Smooth muscle cell (in vitro differentiated cells): ENCODE measurements around the gene PRR16. TPM values are rescaled to one million over a fixed set of nuclear protein-coding genes. Genes with fewer than 3 reads are reported as not detected.

Source experiments
- DNase-seq: peaks from one replicate; lab custom pipeline; 2025; ENCODE audit not compliant: unreplicated experiment; lab: John Stamatoyannopoulos, UW
- H2AFZ ChIP-seq: fragments of 200-600 bp; sonication (generic); 2 replicates; pipeline ENCODE4 v1.6.0; 2016; ENCODE audit warnings: antibody characterized with exemption, low read depth, mild to moderate bottlenecking
- H3F3A ChIP-seq: fragments of 200-600 bp; sonication (generic); 2 replicates; pipeline ENCODE4 v1.6.0; 2017; ENCODE audit warnings: antibody characterized with exemption, low read depth
- H3K27ac ChIP-seq: fragments of 200-600 bp; sonication (generic); 2 replicates; pipeline ENCODE4 v1.5.1; 2016; ENCODE audit warnings: low read depth, mild to moderate bottlenecking
- H3K27me3 ChIP-seq: fragments of 200-600 bp; sonication (generic); 2 replicates; pipeline ENCODE4 v1.6.1; 2016; ENCODE audit warnings: low read depth, mild to moderate bottlenecking
- H3K36me3 ChIP-seq: fragments of 200-600 bp; sonication (generic); 2 replicates; pipeline ENCODE4 v1.5.1; 2016; ENCODE audit warnings: low read depth
- H3K4me1 ChIP-seq: fragments of 200-600 bp; sonication (generic); 2 replicates; pipeline ENCODE4 v1.5.1; 2016; ENCODE audit warnings: low read depth
- H3K4me2 ChIP-seq: fragments of 200-600 bp; sonication (generic); 2 replicates; pipeline ENCODE4 v1.6.0; 2016; ENCODE audit warnings: mild to moderate bottlenecking
- H3K4me3 ChIP-seq: fragments of 200-600 bp; sonication (generic); 2 replicates; pipeline ENCODE4 v1.5.1; 2016; ENCODE audit warnings: mild to moderate bottlenecking
- H3K79me2 ChIP-seq: fragments of 200-600 bp; sonication (generic); 2 replicates; pipeline ENCODE4 v1.6.0; 2016; ENCODE audit warnings: low read depth, mild to moderate bottlenecking
- H3K9ac ChIP-seq: fragments of 200-600 bp; sonication (generic); 2 replicates; pipeline ENCODE4 v1.6.0; 2016; ENCODE audit warnings: low read depth
- H3K9me3 ChIP-seq: fragments of 200-600 bp; sonication (generic); replicated peaks from 2 replicates; pipeline ENCODE4 v1.5.1; 2016; ENCODE audit warnings: low read depth
- H4K20me1 ChIP-seq: fragments of 200-600 bp; sonication (generic); 2 replicates; pipeline ENCODE4 v1.6.0; 2016; ENCODE audit warnings: low read depth
- WGBS: methylation state at CpG from one replicate; pipeline ENCODE4 v1.1.7; 2016; ENCODE audit warnings: low lambda C conversion rate; 5-methylcytosine and 5-hydroxymethylcytosine counted together
- polyA plus RNA-seq: library from polyadenylated mRNA; unstranded; fragments of >200 nt; fragmentation: Nextera tagmentation; extraction: Ambion mirVana; gene quantifications from 2 replicates; pipeline ENCODE4 v1.2.1, GENCODE V29; 2016
- total RNA-seq: library from RNA; depleted of rRNA; stranded (reverse); fragments of >200 nt; gene quantifications from 2 replicates; pipeline ENCODE4 v1.2.3, GENCODE V29; 2014
- TF ChIP-seq, protein P1 (sequence below): fragments of 200-600 bp; sonication (generic); IDR thresholded peaks from 2 replicates; pipeline ENCODE4 v1.5.1; 2017; ENCODE audit warnings: borderline replicate concordance, mild to moderate bottlenecking, antibody characterized with exemption; ENCODE audit not compliant: insufficient read depth, poor library complexity, severe bottlenecking

Gene PRR16
- total and polyA plus RNA-seq, 2 experiments from 2014 or later, result 6.7 to 13.2 TPM

DNA sequence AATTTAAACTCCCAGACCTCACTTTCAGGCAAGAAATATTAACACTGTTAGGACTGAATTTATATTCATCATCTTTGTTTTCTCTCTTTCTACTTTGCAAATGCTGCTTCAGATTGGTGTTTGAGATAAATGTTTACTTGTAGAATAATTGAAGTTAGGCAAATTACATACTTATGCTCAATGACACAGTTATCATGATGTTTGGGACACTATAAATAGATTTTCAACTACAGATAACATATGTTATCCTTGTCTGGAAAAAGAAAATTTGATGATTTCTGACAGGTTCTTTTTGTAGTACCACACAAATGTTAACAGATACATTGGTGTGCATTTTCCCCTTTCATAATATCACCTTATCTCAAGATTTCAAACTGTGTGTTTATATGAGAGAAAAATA is 7.9 kb downstream of the PRR16 start:
- no peak overlapping the region for H3K4me2 ChIP-seq
- H3F3A ChIP-seq, result no peaks in the 10 kb centered on the region

DNA sequence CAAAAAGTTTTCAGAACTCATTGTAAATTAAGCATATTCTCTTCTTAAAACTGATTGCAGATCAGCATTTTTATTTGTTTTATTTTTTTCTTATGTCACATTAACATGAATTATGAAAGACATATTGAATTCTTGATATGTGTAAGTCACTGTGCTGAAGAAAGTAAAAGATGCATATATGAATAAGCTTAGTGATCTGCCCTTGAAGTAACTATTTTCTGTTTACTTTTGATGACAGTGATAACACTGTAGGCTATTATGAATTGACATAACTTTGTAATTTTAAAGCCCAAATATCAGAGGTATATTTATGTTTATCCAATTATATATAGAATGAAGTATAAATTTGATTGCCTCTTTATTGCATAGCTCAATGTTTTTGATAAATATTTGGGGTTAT is 8.8 kb downstream of the PRR16 start:
- no peak overlapping the region for H2AFZ ChIP-seq
- no peaks in the 10 kb centered on the region for H3F3A ChIP-seq
- no peaks in the 10 kb centered on the region for H3K36me3 ChIP-seq
- H3K9me3 ChIP-seq, result no peaks in the 10 kb centered on the region
- no peak overlapping the region for H3K27ac ChIP-seq
- no peak overlapping the region for H3K4me2 ChIP-seq
- DNase-seq, result no peak
- H3K27me3 ChIP-seq, result no peaks in the 10 kb centered on the region
- H3K4me3 ChIP-seq, result no peak overlapping the region
- peaks cover 63% of the 10 kb centered on the region for H3K79me2 ChIP-seq
- H4K20me1 ChIP-seq, result no peaks in the 10 kb centered on the region
- TF ChIP-seq, protein P1, sequence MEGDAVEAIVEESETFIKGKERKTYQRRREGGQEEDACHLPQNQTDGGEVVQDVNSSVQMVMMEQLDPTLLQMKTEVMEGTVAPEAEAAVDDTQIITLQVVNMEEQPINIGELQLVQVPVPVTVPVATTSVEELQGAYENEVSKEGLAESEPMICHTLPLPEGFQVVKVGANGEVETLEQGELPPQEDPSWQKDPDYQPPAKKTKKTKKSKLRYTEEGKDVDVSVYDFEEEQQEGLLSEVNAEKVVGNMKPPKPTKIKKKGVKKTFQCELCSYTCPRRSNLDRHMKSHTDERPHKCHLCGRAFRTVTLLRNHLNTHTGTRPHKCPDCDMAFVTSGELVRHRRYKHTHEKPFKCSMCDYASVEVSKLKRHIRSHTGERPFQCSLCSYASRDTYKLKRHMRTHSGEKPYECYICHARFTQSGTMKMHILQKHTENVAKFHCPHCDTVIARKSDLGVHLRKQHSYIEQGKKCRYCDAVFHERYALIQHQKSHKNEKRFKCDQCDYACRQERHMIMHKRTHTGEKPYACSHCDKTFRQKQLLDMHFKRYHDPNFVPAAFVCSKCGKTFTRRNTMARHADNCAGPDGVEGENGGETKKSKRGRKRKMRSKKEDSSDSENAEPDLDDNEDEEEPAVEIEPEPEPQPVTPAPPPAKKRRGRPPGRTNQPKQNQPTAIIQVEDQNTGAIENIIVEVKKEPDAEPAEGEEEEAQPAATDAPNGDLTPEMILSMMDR, result no peak
- no peaks in the 10 kb centered on the region for H3K4me1 ChIP-seq
- H3K9ac ChIP-seq, result no peak overlapping the region

More for the DNA sequence above, 7.9 kb downstream of the PRR16 start:
- Histone ChIP-seq H3K79me2 (peaks cover 72% of the 10 kb centered on the region), H3K27ac (no peak overlapping the region), H3K9ac (no peak overlapping the region), H4K20me1 (no peaks in the 10 kb centered on the region), H3K4me3 (no peak overlapping the region), H3K9me3 (no peaks in the 10 kb centered on the region), H3K4me1 (no peaks in the 10 kb centered on the region), H3K27me3 (no peaks in the 10 kb centered on the region), H2AFZ (no peak overlapping the region), H3K36me3 (no peaks in the 10 kb centered on the region)
- no peak for DNase-seq
- TF ChIP-seq, protein P1, result no peak

DNA sequence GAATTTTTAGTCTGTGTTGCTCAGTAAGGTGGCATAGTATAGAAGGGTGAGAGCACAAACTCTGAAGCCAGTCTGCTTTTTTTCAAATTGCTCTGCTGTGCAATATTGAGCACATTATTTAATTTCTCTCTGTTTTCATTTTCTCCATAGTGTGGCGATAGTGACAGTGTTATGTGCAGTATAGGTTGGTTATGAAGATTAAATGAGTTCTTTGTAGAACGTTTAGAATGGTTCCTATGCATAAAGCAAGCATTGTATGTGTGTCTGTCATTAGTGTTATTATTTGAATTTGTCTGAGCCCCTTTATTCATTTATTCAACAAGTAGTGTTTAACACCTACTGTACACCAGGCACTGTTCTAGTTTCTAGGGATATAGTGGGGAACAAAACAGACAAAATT is 9.2 kb downstream of the PRR16 start:
- H2AFZ ChIP-seq, result no peak overlapping the region
- H3F3A ChIP-seq, result no peaks in the 10 kb centered on the region
- no peaks in the 10 kb centered on the region for H3K4me1 ChIP-seq
- DNase-seq, result no peak
- H3K27ac ChIP-seq, result no peak overlapping the region
- H3K4me2 ChIP-seq, result no peak overlapping the region
- peaks cover 58% of the 10 kb centered on the region for H3K79me2 ChIP-seq
- no peak overlapping the region for H3K4me3 ChIP-seq
- H4K20me1 ChIP-seq, result no peaks in the 10 kb centered on the region
- H3K27me3 ChIP-seq, result no peaks in the 10 kb centered on the region
- H3K9me3 ChIP-seq, result no peaks in the 10 kb centered on the region
- H3K9ac ChIP-seq, result no peak overlapping the region
- WGBS, result 90% methylated on average over 2 of the region's 2 CpGs
- H3K36me3 ChIP-seq, result no peaks in the 10 kb centered on the region
- TF ChIP-seq, protein P1, result no peak

DNA sequence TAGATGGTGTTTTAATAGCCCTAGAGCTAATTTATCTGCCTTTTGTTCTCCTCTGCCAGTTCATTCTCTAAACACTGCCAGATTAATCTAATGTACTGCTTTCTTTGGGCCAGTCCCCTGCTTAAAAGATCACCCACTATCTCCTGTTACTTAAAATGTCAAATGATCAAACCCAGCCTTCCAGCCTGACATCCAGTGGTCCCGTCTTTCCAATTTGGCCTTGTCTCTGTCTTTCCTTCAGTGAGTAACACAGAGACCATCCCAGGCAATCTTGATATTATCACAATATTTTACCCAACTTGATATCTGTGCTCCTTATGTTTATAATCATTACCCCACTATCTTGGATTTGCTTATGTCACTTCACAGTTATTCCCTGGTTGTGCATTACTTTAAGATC is 12.0 kb downstream of the PRR16 start:
- Histone ChIP-seq H3F3A (no peaks in the 10 kb centered on the region), H3K4me2 (peak overlapping the region; percentile 26), H3K27me3 (no peaks in the 10 kb centered on the region), H4K20me1 (no peaks in the 10 kb centered on the region), H3K36me3 (no peaks in the 10 kb centered on the region), H3K27ac (no peak overlapping the region), H3K9me3 (no peaks in the 10 kb centered on the region), H3K4me1 (no peaks in the 10 kb centered on the region), H3K9ac (no peak overlapping the region), H3K4me3 (no peak overlapping the region), H3K79me2 (peaks cover 34% of the 10 kb centered on the region), H2AFZ (no peak overlapping the region)
- TF ChIP-seq, protein P1, result no peak
- no peak for DNase-seq
- WGBS, result 45% methylated on average over 1 of the region's 1 CpG
